Esophagus squamous epithelium (tissue), 4 donors: ENCODE measurements around the gene C13orf42.
"Not testable (repeated sequence)": the region's sequence is repeated elsewhere in the genome, so short reads cannot be mapped to it uniquely, and the experiment has no call there.

Experiments
- POLR2A ChIP-seq, 4 donors: fragments of 450-650 bp; IDR thresholded peaks; one replicate each; pipeline ENCODE4 v1.6.1; 2017; ENCODE audit warnings: antibody characterized with exemption in 4 of 4, mild to moderate bottlenecking in 4 of 4, moderate library complexity in 3 of 4
- TF ChIP-seq, protein P1 (sequence below), 6 experiments: fragments of 450-650 bp in 4 of 6; fragments of 200-600 bp in 2 of 6; sonication (generic) in 2 of 6; IDR thresholded peaks; one replicate each; pipeline ENCODE4 v1.5.1; 2016 to 2019; ENCODE audit warnings: antibody characterized with exemption in 6 of 6, mild to moderate bottlenecking in 4 of 6, moderate library complexity in 4 of 6

- TF ChIP-seq, protein P1, sequence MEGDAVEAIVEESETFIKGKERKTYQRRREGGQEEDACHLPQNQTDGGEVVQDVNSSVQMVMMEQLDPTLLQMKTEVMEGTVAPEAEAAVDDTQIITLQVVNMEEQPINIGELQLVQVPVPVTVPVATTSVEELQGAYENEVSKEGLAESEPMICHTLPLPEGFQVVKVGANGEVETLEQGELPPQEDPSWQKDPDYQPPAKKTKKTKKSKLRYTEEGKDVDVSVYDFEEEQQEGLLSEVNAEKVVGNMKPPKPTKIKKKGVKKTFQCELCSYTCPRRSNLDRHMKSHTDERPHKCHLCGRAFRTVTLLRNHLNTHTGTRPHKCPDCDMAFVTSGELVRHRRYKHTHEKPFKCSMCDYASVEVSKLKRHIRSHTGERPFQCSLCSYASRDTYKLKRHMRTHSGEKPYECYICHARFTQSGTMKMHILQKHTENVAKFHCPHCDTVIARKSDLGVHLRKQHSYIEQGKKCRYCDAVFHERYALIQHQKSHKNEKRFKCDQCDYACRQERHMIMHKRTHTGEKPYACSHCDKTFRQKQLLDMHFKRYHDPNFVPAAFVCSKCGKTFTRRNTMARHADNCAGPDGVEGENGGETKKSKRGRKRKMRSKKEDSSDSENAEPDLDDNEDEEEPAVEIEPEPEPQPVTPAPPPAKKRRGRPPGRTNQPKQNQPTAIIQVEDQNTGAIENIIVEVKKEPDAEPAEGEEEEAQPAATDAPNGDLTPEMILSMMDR (IDR thresholded peaks at IDR 0.05), result not testable (repeated sequence)
- TF ChIP-seq POLR2A (IDR thresholded peaks at IDR 0.05), result not testable (repeated sequence)
Measured at GRCh38 chr13:51080478-51081065, 30.5 kb downstream of the C13orf42 start.
